ENCODE measurements around the gene EDAR. TPM values are rescaled to one million over a fixed set of nuclear protein-coding genes. Genes with fewer than 3 reads are reported as not detected.

EDAR gene
- total and polyA plus RNA-seq, 7 donors: 0.01 TPM; not detected in 6

GRCh38 chr2:108979461-108979860 is 9.6 kb downstream of the EDAR start:
- DNase-seq (no peak), ATAC-seq (no peak)
- H3K27ac ChIP-seq: no peak overlapping the region
- TF ChIP-seq CTCF (IDR thresholded peaks at IDR 0.05): no peak
- H3K27me3 ChIP-seq (ENCODE audit: insufficient read depth in 3 of 3, low read length in 2 of 3): peaks cover 0 to 8% (median 4%) of the 10 kb centered on the region in 3 donors
- intact Hi-C loops (cut with DNase I): no loop called here
- no peaks in the 10 kb centered on the region for H3K9me3 ChIP-seq
- H3K36me3 ChIP-seq (ENCODE audit: insufficient read depth in 1 of 2, low read depth in 1 of 2): no peaks in the 10 kb centered on the region
- 87 to 94% (median 91%) methylated on average over 3 of the region's 3 CpGs for WGBS, 3 donors
- no peak overlapping the region for H3K4me3 ChIP-seq
- H3K4me1 ChIP-seq: no peaks in the 10 kb centered on the region

DNA sequence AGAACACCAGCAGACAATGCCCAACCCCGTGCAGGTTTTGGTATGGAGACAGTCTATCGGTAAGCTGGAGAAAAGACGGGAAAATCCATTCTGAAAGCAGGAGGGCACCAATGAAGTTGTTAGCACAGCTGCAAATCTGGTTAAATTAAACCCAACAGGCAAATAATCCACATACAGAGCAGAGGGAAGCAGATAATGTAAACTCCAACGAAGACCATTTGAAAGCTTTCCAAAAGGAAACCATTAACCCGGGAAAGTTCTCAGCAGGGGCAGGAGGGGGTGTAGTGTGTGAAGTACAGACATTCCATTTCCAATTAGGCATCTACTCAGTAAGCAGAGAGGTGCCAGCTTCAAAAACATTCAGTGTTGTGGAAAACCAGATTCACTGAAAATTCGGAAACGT is 10.3 kb downstream of the EDAR start:
- no peak overlapping the region for H3K27ac ChIP-seq
- intact Hi-C loops (cut with DNase I): no loop called here
- no peak for ATAC-seq
- DNase-seq: no peak
- no peak overlapping the region for H3K4me3 ChIP-seq
- H3K9me3 ChIP-seq: no peaks in the 10 kb centered on the region
- no peak for TF ChIP-seq CTCF (IDR thresholded peaks at IDR 0.05)
- H3K36me3 ChIP-seq (ENCODE audit: insufficient read depth in 1 of 2, low read depth in 1 of 2): no peaks in the 10 kb centered on the region
- no peaks in the 10 kb centered on the region for H3K4me1 ChIP-seq
- 15 to 27% (median 17%) methylated on average over 7 of the region's 7 CpGs for WGBS, 3 donors
- H3K27me3 ChIP-seq (ENCODE audit: insufficient read depth in 3 of 3, low read length in 2 of 3): peaks cover 0 to 8% (median 4%) of the 10 kb centered on the region in 3 donors

DNA sequence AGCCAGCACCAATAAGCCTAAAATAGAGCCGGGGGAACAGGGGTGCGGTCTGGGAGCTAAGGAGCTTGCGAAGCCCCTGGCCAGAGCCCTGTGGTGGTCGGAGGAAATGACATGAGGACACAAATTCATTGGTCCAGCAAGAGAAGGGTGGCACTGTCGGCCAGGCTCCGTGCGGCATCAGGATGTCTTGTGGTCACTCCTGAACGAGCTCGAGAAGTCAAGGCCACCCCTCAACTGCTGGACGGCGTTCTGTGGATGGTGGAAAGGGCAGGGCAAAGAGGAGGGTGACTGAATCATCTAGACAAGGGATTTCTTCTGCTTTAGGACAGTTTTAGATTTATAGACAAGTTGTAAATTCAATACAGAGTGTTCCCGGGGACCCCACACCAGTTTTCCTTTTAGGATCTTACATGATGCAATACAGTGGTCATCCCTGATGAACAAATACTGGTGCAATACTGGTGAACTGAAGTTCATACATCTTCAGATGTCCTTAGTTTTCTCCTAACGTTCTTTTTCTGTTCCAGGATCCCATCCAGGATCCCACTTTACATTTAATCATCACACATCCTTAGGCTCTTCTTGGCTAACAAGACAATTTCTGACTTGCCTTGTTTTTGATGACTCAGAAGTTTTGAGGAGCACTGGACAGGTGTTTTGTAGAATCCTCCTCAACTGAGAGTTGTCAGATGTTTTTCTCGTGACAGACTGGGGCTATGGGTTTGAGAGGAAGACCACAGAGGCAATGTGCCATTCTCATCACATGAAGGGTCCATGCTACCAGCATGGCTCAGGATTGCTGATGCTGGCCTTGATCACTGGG is 13.2 kb downstream of the EDAR start:
- no peaks in the 10 kb centered on the region for H3K36me3 ChIP-seq (ENCODE audit: insufficient read depth in 1 of 2, low read depth in 1 of 2)
- WGBS, 3 donors: 83 to 85% (median 83%) methylated on average over 14 of the region's 14 CpGs
- intact Hi-C loops (cut with DNase I): no loop called here

GRCh38 chr2:108974674-108975073 is 14.3 kb downstream of the EDAR start:
- H3K9me3 ChIP-seq: no peaks in the 10 kb centered on the region
- no peaks in the 10 kb centered on the region for H3K36me3 ChIP-seq (ENCODE audit: insufficient read depth in 1 of 2, low read depth in 1 of 2)
- H3K27me3 ChIP-seq (ENCODE audit: insufficient read depth in 3 of 3, low read length in 2 of 3): no peaks in the 10 kb centered on the region
- no peak overlapping the region for H3K4me3 ChIP-seq
- no peak overlapping the region for H3K27ac ChIP-seq
- TF ChIP-seq CTCF (IDR thresholded peaks at IDR 0.05): no peak
- 86 to 98% (median 89%) methylated on average over 4 of the region's 4 CpGs for WGBS, 3 donors
- DNase-seq (no peak), ATAC-seq (no peak)
- no peaks in the 10 kb centered on the region for H3K4me1 ChIP-seq
- intact Hi-C loops (cut with DNase I): no loop called here

More for the DNA sequence above, 13.2 kb downstream of the EDAR start:
- ATAC-seq: no peak
- Histone ChIP-seq H3K4me3 (no peak overlapping the region), H3K9me3 (no peaks in the 10 kb centered on the region), H3K27me3 (ENCODE audit: insufficient read depth in 3 of 3, low read length in 2 of 3) (peaks cover 0 to 2% (median 0%) of the 10 kb centered on the region in 3 donors), H3K27ac (no peak overlapping the region), H3K4me1 (no peaks in the 10 kb centered on the region)
- DNase-seq: no peak
- no peak for TF ChIP-seq CTCF (IDR thresholded peaks at IDR 0.05)
